ENCODE data around the gene TAS1R1.
"Not testable (repeated sequence)": the region's sequence is repeated elsewhere in the genome, so short reads cannot be mapped to it uniquely, and the experiment has no call there.

The TAS1R1 gene

GRCh38 chr1:6592441-6592840, 37.3 kb downstream of the TAS1R1 start:
- no peak for DNase-seq

GRCh38 chr1:6592865-6593593, 37.9 kb downstream of the TAS1R1 start:
- DNase-seq = no peak

GRCh38 chr1:6593810-6594209, 38.7 kb downstream of the TAS1R1 start:
- no peak for DNase-seq

GRCh38 chr1:6594977-6595740, 40.1 kb downstream of the TAS1R1 start:
- no peak for DNase-seq

- no peak for DNase-seq
These were observed 41.2 kb downstream of the TAS1R1 start for GRCh38 chr1:6596351-6596750.

GRCh38 chr1:6596886-6597776, 42.0 kb downstream of the TAS1R1 start:
- no peak for DNase-seq

GRCh38 chr1:6597777-6598131, 42.6 kb downstream of the TAS1R1 start:
- no peak for DNase-seq

GRCh38 chr1:6599141-6599975, 44.3 kb downstream of the TAS1R1 start:
- no peak for DNase-seq

- DNase-seq = not testable (repeated sequence)
These were observed 44.9 kb downstream of the TAS1R1 start for GRCh38 chr1:6599991-6600390.

- DNase-seq = no peak
These were observed 45.4 kb downstream of the TAS1R1 start for GRCh38 chr1:6600410-6601048.

- peak; percentile 71 to 73 for DNase-seq
These were observed 46.2 kb downstream of the TAS1R1 start for GRCh38 chr1:6601049-6601922.

- DNase-seq = peak in 1 of 2 donors; percentile 62
These were observed 47.0 kb downstream of the TAS1R1 start for GRCh38 chr1:6601923-6602668.

GRCh38 chr1:6602669-6603237, 47.6 kb downstream of the TAS1R1 start, which contains the start of gene KLHL21:
Gene KLHL21 (minus strand): TSS chr1:6602869. CDS start chr1:6602817, 52 bp downstream.
- peak; percentile 84 to 90 for DNase-seq

GRCh38 chr1:6603238-6603914, 48.3 kb downstream of the TAS1R1 start:
- peak; percentile 75 to 92 for DNase-seq

- peak; percentile 51 to 56 for DNase-seq
These were observed 48.9 kb downstream of the TAS1R1 start for GRCh38 chr1:6603915-6604558.

GRCh38 chr1:6612641-6613360, 57.7 kb downstream of the TAS1R1 start:
- DNase-seq = no peak

- DNase-seq = peak; percentile 99
These were observed 58.4 kb downstream of the TAS1R1 start, which contains the start of gene PHF13 for GRCh38 chr1:6613361-6614018. Gene PHF13 (plus strand): TSS chr1:6613731. CDS start chr1:6614067, 336 bp downstream.
